ENCODE measurements around the gene PRKAA2. TPM values are rescaled to one million over a fixed set of nuclear protein-coding genes. Genes with fewer than 3 reads are reported as not detected.

The PRKAA2 gene
- total RNA-seq, 1 experiment from 2014 or later = 4.0 TPM

GRCh38 chr1:56648546-56648945 lies 3.4 kb downstream of the PRKAA2 start:
- H3T11ph ChIP-seq (ENCODE audit: low read length) = no peak overlapping the region
- H3K79me1 ChIP-seq (ENCODE audit: insufficient read depth, low read depth, low read length, poor library complexity, severe bottlenecking) = no peaks in the 10 kb centered on the region
- H2AFZ ChIP-seq (ENCODE audit: low read length) = no peak overlapping the region
- no peak overlapping the region for H2AK5ac ChIP-seq (ENCODE audit: insufficient read length, low read length)
- H3K27ac ChIP-seq (ENCODE audit: insufficient read length, low read depth, low read length) = no peak overlapping the region
- Mint-ChIP-seq H3K4me1 (peaks cover 15 to 23% of the 10 kb centered on the region in 2 experiments), H3K27me3 (ENCODE audit: low read depth) (peaks cover 31% of the 10 kb centered on the region), H3K9me3 (no peaks in the 10 kb centered on the region; a peak in 1 of 5 replicates), H3K27ac (no peak overlapping the region), H3K4me3 (no peak overlapping the region), H3K36me3 (ENCODE audit: insufficient read depth in 1 of 3, low read depth in 3 of 3) (no peaks in the 10 kb centered on the region)
- H3K9me3 ChIP-seq (ENCODE audit: control insufficient read depth, low read depth, low read length) = no peaks in the 10 kb centered on the region
- H3K4me2 ChIP-seq (ENCODE audit: insufficient read depth, insufficient read length, low read length) = no peak overlapping the region
- no peaks in the 10 kb centered on the region for H3K4me1 ChIP-seq (ENCODE audit: insufficient read depth, low read length)
- peaks cover 2% of the 10 kb centered on the region; the same call in 1 of the 2 replicates for H3K27me3 ChIP-seq (ENCODE audit: insufficient read depth, low read length)
- H4K5ac ChIP-seq (ENCODE audit: insufficient read length, low read depth, low read length) = no peak overlapping the region
- H3K9ac ChIP-seq (ENCODE audit: extremely low read depth, insufficient read length, low read length) = no peak overlapping the region
- H4K20me1 ChIP-seq (ENCODE audit: control insufficient read depth, insufficient read depth, insufficient read length) = no peaks in the 10 kb centered on the region
- no peak overlapping the region for H2BK120ac ChIP-seq (ENCODE audit: low read depth, low read length, poor library complexity, severe bottlenecking)
- H4K8ac ChIP-seq (replicated peaks; ENCODE audit: insufficient read length, low read depth, low read length) = no peak overlapping the region
- no peak overlapping the region for H4K91ac ChIP-seq (ENCODE audit: insufficient read length, low read depth, low read length)
- no peak overlapping the region for H3K4ac ChIP-seq (ENCODE audit: low read depth, low read length)
- H3K56ac ChIP-seq (ENCODE audit: insufficient read length, low read depth, low read length) = no peak overlapping the region
- H2BK20ac ChIP-seq (ENCODE audit: low read depth, low read length, poor library complexity, severe bottlenecking) = no peak overlapping the region
- no peak overlapping the region for H3K14ac ChIP-seq (ENCODE audit: insufficient read depth, low read length)
- H2BK15ac ChIP-seq (ENCODE audit: low read depth, low read length) = no peak overlapping the region
- H2BK5ac ChIP-seq (ENCODE audit: insufficient read length, low read length) = no peak overlapping the region
- H3K18ac ChIP-seq (ENCODE audit: insufficient read length, low read depth, low read length) = no peak overlapping the region
- peaks cover 12% of the 10 kb centered on the region for H3K23me2 ChIP-seq (ENCODE audit: insufficient read length, low read depth, low read length, poor library complexity, severe bottlenecking)
- TF ChIP-seq CTCF (conservative IDR thresholded peaks at IDR 0.05) = no peak
- no peak overlapping the region for H2BK12ac ChIP-seq (ENCODE audit: insufficient read length, low read depth, low read length)
- H3K79me2 ChIP-seq (ENCODE audit: insufficient read depth, low read length) = peaks cover 3% of the 10 kb centered on the region; the same call in 1 of the 2 replicates
- no CpG with 5 or more reads among the region's 4 CpGs for WGBS (ENCODE audit: extremely low coverage, insufficient read length, low lambda C conversion rate)
- H3K23ac ChIP-seq (ENCODE audit: insufficient read length, low read depth, low read length) = no peak overlapping the region
- DNase-seq = no peak

All from H9 (cell line).